GM20431 (cell line): ENCODE measurements around the gene MSANTD2.

Source experiments
- in situ Hi-C: fragments of 300-500 bp; cut with MseI, MboI; formaldehyde crosslinking; loops from one replicate; pipeline ENCODE4 v1.15.0; 2020; ENCODE audit warnings: low sequenced_read_pairs; ENCODE audit not compliant: unreplicated experiment

The MSANTD2 gene

DNA sequence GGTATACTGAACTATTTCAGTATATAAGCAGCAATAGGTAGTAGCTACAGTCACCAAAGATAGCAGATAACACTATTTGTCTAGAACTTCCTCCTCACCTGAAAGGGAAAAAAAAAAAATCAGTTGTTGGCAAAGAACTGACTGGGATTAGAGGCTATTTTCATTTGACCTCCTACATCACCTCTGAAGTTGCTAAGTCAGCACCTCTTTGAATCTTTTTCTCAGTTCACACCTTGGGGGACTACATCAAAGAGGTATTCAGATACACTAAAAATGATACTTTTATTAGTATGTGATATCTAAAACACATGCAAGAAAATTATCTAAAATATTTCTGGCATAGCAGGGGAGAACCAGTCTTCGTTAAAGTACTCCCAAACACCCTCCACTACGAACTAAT is 16.2 kb downstream of the MSANTD2 start:
- in situ Hi-C loops = no loop called here

DNA sequence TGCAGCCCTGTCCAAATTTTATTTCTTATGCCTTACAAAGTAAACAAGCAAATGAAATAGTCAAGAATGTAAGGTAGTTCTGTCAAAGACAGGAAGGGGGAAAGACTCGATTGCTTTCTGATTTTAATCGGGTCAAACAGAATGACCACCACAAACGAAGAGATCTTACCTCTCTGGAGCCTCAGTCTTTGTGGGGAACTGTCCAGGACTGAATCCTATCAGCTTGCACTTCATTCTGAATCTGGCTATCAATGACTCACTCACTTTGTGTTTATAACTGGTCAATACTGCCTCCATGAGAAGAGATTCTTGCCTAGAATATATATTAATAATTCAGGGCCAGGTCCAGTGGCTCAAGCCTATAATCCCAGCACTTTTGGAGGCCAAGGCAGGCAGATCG is 17.2 kb downstream of the MSANTD2 start:
- in situ Hi-C loops = no loop called here

GRCh38 chr11:124779568-124779967 is 20.6 kb downstream of the MSANTD2 start:
- in situ Hi-C loops = no loop called here

DNA sequence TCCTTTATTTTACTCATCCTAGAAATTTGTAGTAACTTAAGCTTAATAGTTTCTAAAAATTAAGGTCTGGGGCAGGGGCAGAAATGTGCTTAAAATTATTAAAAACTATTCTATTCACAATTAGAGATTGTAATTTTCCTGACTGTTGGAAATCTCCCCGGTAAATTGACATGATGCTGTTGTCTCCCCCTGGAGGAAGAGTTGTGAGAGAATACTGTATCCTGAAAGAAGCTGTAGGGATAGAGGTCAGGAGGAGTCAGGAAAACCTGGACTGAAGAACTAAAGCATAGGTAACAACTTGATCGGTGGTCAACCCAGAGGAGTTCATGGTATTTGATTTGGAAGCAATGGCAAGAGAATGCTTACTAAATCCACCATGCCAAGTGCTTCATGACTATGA is 21.9 kb downstream of the MSANTD2 start:
- in situ Hi-C loops = no loop called here

GRCh38 chr11:124776865-124777645 is 23.2 kb downstream of the MSANTD2 start:
- in situ Hi-C loops = no loop called here

- in situ Hi-C loops = loop anchor here (25.0 kb wide), 1 partner anchor 109 kb away; the partner anchor contains the start of genes SIAE and SPA17
Observed at GRCh38 chr11:124770959-124771358, 29.2 kb downstream of the MSANTD2 start.

DNA sequence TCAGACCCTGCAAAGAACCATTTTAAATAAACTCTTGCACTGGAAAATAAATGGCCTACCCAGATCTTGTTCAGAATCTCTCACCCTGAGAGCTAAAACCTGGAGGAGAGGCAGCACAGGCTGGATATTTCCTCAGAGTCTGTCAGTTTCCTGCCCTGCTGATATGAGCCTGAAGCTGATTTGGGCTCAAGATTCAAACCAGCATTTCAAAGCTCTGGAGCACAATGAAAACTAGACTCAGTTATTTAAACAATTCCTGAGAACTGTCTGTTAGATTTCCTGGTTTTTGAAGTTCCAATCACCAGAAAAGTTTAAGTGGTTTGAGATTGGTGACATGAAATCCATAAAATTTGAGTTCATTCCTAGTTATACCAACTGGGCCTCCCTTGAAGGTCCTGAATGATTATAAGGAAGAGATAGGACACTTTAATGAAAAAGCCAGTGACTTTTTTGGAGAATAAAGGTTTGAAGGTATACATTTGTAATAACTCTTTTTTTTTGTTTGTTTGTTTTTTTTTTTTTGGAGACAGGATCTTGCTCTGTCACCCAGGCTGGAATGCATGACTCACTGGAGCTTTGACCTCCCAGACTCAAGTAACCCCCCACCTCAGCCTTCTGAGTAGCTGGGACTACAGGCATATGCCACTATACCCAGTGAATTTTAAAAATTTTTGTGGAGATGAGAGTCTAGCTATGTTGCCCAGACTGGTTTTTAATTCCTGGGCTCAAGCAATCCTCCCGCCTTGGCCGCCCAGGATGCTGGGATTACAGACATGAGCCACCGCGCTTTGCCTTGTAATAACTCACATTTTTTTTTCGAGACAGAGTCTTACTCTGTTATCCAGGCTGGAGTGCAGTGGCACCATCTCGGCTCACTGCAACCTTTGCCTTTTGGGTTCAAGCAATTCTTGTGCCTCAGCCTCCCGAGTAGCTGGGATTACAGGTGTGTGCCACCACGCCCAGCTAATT is 30.1 kb downstream of the MSANTD2 start:
- in situ Hi-C loops = loop anchor here (25.0 kb wide), 1 partner anchor 108 kb away; the partner anchor contains the start of genes SIAE and SPA17

DNA sequence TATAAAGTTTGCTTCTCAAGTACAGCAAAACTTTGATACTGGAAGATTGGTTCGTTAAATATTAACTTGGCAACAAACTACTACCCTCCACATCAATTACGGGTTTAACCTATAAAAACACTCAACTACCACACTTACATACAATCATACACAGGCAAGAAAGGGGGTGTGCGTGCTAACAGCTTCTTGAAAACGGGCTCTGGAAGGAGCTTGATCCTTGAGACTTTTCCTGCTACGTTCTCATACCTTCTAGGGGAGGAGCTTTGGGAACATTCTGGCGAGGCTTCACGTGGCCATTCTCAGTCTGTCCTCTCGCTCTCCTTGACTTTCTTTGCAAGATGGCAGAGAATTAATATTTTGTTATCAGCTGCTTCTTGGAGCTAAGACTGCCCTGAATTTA is 31.3 kb downstream of the MSANTD2 start:
- in situ Hi-C loops = loop anchor here (25.0 kb wide), 1 partner anchor 107 kb away; the partner anchor contains the start of genes SIAE and SPA17

- in situ Hi-C loops = loop anchor here (25.0 kb wide), 1 partner anchor 104 kb away; the partner anchor contains the start of genes SIAE and SPA17
Observed at GRCh38 chr11:124766156-124766555, 34.0 kb downstream of the MSANTD2 start.

DNA sequence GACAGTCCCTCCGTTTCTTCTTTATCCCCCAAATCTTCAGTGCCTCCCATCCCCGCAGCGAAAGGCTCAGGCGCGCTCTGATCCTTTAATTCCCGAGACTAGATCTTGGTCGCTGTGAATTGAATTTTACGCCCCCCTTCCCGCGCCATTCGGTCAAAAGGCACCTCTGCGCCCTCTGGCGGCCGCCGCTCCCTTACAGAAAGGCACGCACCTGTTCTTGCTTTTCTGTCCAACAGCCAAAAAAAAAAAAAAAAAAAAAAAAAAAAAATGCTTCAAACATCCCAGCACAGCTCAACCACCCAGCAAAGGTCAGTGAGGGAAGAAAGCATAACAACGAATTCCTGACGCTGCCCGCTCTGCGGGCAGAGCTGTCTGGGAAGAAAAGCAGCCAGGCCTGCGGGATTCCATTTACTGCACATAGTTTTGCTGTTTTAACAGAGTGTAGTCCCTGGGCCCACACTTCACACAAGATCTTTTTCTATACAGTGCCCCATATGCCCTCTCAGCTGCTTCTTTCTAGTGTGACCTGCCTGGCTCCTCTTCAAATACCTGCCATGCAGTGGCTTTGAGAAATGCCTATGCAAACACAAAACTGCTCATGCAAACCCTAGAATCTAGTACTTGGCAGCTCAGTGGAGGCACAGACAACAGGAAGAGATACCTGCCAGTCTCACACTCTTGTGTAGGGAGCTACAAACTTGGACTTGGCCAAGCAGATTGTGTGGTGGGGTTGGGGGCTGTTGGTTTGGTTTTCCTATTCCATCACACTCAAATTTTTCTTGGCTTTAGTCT is 36.9 kb downstream of the MSANTD2 start:
- in situ Hi-C loops = loop anchor here (25.0 kb wide), 1 partner anchor 101 kb away; the partner anchor contains the start of genes SIAE and SPA17

DNA sequence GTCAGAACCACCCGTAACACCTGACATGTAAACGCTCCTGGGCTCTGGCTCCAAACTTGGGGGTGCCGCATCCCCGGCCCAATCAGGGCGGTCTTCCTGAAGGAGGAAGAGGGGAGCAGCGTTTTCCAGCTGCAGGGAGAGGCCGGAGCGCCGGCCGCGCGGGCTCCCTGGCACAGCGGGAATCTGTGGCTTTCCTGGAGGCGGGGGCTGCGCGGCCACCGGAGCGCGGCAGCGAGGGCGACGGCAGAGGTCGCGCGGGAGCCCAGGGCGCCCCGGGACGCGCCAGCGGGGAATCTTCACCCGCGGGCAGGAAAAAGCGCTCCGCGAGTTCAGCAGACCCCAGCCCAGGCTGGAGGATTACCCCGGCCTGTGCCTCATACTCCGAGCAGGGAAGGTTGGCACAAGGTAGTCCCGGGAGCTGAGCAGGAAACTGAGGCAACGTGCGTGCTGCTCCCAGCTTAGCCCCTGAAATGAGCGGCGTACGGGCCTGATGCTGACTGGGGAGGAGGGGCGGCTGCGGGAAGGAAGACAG is 37.5 kb downstream of the MSANTD2 start:
- in situ Hi-C loops = loop anchor here (25.0 kb wide), 1 partner anchor 100 kb away; the partner anchor contains the start of genes SIAE and SPA17

DNA sequence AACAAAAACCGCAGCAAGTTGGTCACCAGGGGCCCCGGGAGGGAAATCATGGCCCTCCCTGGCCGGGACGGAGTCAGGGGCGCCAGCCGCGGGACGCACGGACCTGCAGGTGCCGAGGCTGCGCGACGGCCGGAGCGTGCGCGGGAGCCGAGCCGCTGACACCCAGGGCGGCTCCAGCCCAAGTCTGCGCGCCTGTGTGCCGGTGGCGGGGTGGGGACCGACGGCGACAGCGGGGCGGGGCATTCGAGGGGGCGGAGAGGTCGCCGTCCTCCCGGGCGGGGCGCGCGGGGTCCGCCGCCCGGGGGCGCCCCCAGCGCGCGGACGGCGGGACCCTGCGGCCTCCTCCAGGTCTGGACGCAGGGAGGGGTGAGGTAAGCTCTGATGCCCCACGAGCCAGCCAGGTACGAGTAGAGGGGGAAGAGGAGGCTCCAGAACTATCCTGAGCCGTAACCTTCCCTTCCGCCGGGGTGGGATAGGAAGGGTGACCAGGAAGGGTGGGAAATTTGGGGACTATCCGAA is 38.0 kb downstream of the MSANTD2 start, which contains the start of gene ESAM:
Gene ESAM (minus strand): TSS at position 186 of the 519 bp plus-strand sequence. CDS start 136 bp downstream, at position 50.
- in situ Hi-C loops = loop anchor here (25.0 kb wide), 1 partner anchor 100 kb away; the partner anchor contains the start of genes SIAE and SPA17

GRCh38 chr11:124761301-124762104 is 38.7 kb downstream of the MSANTD2 start:
- in situ Hi-C loops = loop anchor here (25.0 kb wide), 1 partner anchor 99 kb away; the partner anchor contains the start of genes SIAE and SPA17

- in situ Hi-C loops = loop anchor here (25.0 kb wide), 1 partner anchor 99 kb away; the partner anchor contains the start of genes SIAE and SPA17
Observed at GRCh38 chr11:124760806-124761205, 39.4 kb downstream of the MSANTD2 start.

DNA sequence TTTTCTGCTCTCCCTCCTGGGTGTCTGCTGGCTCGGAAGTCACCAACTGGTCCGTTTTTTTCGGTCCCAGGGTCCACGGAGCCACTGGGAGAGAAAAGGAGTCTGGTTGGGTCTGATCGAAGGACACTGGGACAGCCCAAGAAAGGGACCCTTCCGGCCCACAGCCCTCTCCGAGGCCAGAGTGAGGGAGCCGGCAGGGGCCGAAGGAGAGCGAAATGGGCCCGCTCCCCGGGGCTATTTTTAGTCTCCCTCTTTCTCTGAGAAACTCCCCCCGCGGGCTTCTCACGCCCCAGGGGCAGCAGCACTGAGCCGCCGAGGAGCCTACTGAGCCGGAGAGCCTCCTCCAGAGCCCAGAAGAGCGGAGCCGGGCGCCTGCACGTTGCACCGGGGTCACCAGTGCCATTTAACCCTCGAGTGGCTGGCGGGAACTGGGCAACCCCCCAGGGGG is 40.0 kb downstream of the MSANTD2 start:
- in situ Hi-C loops = loop anchor here (25.0 kb wide), 1 partner anchor 98 kb away; the partner anchor contains the start of genes SIAE and SPA17

GRCh38 chr11:124759266-124760204 is 40.7 kb downstream of the MSANTD2 start:
- in situ Hi-C loops = loop anchor here (25.0 kb wide), 1 partner anchor 97 kb away; the partner anchor contains the start of genes SIAE and SPA17
